Placental epithelial cell (primary cell): Measurements from ENCODE around the gene MARCHF3. TPM values are rescaled to one million over a fixed set of nuclear protein-coding genes. Genes with fewer than 3 reads are reported as not detected.

Experiments
- total RNA-seq: library from RNA; depleted of rRNA; stranded (reverse); fragments of >200 nt; gene quantifications from 2 replicates; pipeline ENCODE4 v1.2.3, GENCODE V29; 2012

Gene MARCHF3, protein sequence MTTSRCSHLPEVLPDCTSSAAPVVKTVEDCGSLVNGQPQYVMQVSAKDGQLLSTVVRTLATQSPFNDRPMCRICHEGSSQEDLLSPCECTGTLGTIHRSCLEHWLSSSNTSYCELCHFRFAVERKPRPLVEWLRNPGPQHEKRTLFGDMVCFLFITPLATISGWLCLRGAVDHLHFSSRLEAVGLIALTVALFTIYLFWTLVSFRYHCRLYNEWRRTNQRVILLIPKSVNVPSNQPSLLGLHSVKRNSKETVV
- 4.3 and 16.1 TPM in 2 replicates for total RNA-seq

DNA sequence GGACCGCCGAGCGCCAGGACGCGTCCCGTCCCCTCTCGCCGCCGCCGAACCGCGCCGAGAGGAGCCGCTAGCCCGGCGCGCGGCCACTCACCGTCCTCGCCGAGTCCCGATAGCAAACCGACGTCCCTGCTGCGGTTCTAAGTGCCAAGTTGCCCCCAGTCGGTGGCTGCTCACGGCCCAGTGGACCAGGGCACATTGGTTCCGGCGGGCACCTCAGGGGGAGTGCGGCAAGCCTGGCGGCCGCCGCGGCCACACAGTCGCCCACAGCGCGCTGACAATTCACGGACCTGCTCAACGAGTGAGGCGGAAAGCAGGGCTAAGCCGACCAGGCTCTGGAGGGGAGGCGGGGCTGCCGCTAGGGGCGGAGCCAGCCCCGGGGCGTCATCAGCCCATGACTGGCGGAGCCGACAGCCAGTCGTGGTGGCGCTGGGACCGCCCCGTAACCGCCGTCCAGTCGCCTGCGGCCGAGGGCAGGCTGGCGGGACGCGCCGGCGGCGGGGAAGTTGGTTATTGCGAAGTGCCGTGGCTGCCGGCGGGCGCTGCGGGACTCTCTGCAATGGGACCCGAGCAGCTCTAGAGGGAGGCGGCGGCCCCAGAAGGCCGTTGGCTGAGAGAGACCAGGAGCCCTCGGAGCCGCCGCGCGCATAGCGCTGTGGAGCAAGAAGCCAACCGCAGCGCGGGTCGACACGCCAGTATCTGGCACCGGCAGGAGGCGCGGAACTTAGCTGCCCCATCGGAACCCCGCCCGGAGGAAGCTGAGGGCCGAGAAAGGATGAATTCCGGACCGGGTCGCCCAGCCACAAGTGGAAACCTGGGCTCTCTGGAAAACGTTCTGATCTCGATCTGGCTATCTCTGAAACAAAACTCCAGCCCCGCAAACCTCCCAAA lies at the start of gene MARCHF3:
Gene MARCHF3, minus strand, starts transcription at position 300 of the 888 bp plus-strand sequence. CDS start 112,387 bp downstream, outside the sequence.

GRCh38 chr5:127072861-127073846 lies 42.8 kb upstream of the MARCHF3 start, which contains the start of gene C5orf63:
C5orf63 (minus strand) TSS chr5:127073502; CDS start chr5:127058995, 14,507 bp downstream.

Other genes starting within 250 kb of the MARCHF3 start
- gene C5orf63, start 42.9 kb upstream of the MARCHF3 start, total RNA-seq = 3.9 and 6.0 TPM in 2 replicates